Neutrophil (primary cell): ENCODE data around the gene MACROD1.
A peak's percentile ranks its signal among the peaks of the same experiment; 100 is the strongest.

Source experiments
- H3K27ac ChIP-seq: fragments of 200-600 bp; sonication (generic); 2 replicates; pipeline ENCODE4 v1.5.1; 2016; ENCODE audit warnings: mild to moderate bottlenecking, moderate library complexity
- H3K27me3 ChIP-seq: fragments of 200-600 bp; sonication (generic); 2 replicates; pipeline ENCODE4 v1.6.0; 2016; ENCODE audit warnings: mild to moderate bottlenecking
- H3K36me3 ChIP-seq: fragments of 200-600 bp; sonication (generic); 2 replicates; pipeline ENCODE4 v1.5.1; 2017
- H3K4me1 ChIP-seq, 2 experiments: fragments of 200-600 bp in 1 of 2; sonication (generic) in 1 of 2; 1 replicate in 1 of 2; 2 replicates in 1 of 2; pipeline versions ENCODE4 v1.5.1 to v1.6.1; 2013 to 2016; ENCODE audit warnings: low read depth in 1 of 2, low read length in 1 of 2, mild to moderate bottlenecking in 1 of 2, moderate library complexity in 1 of 2; ENCODE audit not compliant: control insufficient read depth in 1 of 2, insufficient read depth in 1 of 2
- H3K4me3 ChIP-seq, 2 experiments: fragments of 200-600 bp in 1 of 2; sonication (generic) in 1 of 2; 1 replicate in 1 of 2; 2 replicates in 1 of 2; pipeline ENCODE4 v1.5.1; 2013 to 2016; ENCODE audit warnings: low read depth in 1 of 2, low read length in 1 of 2, mild to moderate bottlenecking in 1 of 2, moderate library complexity in 1 of 2
- H3K9me3 ChIP-seq: fragments of 200-600 bp; sonication (generic); 2 replicates; pipeline ENCODE4 v1.5.1; 2016
- TF ChIP-seq, protein P1 (sequence below): fragments of 200-600 bp; sonication (generic); IDR thresholded peaks from 2 replicates; pipeline ENCODE4 v1.5.1; 2016; ENCODE audit warnings: antibody characterized with exemption

The MACROD1 gene

GRCh38 chr11:64027651-64028397 lies 138.1 kb downstream of the MACROD1 start:
- H3K27ac ChIP-seq, result peak overlapping the region; percentile 5

GRCh38 chr11:64026575-64027205 lies 139.2 kb downstream of the MACROD1 start:
- TF ChIP-seq, protein P1, sequence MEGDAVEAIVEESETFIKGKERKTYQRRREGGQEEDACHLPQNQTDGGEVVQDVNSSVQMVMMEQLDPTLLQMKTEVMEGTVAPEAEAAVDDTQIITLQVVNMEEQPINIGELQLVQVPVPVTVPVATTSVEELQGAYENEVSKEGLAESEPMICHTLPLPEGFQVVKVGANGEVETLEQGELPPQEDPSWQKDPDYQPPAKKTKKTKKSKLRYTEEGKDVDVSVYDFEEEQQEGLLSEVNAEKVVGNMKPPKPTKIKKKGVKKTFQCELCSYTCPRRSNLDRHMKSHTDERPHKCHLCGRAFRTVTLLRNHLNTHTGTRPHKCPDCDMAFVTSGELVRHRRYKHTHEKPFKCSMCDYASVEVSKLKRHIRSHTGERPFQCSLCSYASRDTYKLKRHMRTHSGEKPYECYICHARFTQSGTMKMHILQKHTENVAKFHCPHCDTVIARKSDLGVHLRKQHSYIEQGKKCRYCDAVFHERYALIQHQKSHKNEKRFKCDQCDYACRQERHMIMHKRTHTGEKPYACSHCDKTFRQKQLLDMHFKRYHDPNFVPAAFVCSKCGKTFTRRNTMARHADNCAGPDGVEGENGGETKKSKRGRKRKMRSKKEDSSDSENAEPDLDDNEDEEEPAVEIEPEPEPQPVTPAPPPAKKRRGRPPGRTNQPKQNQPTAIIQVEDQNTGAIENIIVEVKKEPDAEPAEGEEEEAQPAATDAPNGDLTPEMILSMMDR, result no peak
- peaks cover 2% of the 10 kb centered on the region for H3K27me3 ChIP-seq
- H3K9me3 ChIP-seq, result no peaks in the 10 kb centered on the region
- peaks cover 10 to 15% of the 10 kb centered on the region in 2 experiments for H3K4me1 ChIP-seq
- H3K4me3 ChIP-seq, result no peak overlapping the region
- H3K27ac ChIP-seq, result no peak overlapping the region
- H3K36me3 ChIP-seq, result no peaks in the 10 kb centered on the region

More at GRCh38 chr11:64027651-64028397, 138.1 kb downstream of the MACROD1 start:
- H3K9me3 ChIP-seq, result no peaks in the 10 kb centered on the region
- H3K27me3 ChIP-seq, result peaks cover 12% of the 10 kb centered on the region
- H3K36me3 ChIP-seq, result no peaks in the 10 kb centered on the region
- TF ChIP-seq, protein P1, result no peak
- no peak overlapping the region for H3K4me3 ChIP-seq
- peaks cover 10 to 15% of the 10 kb centered on the region in 2 experiments for H3K4me1 ChIP-seq

- peaks cover 10 to 15% of the 10 kb centered on the region in 2 experiments for H3K4me1 ChIP-seq
- TF ChIP-seq, protein P1, result no peak
These were observed 140.7 kb downstream of the MACROD1 start for GRCh38 chr11:64025205-64025604.

GRCh38 chr11:64023712-64024710 lies 141.9 kb downstream of the MACROD1 start:
- Histone ChIP-seq H3K4me3 (no peak overlapping the region), H3K36me3 (no peaks in the 10 kb centered on the region), H3K4me1 (peaks cover 10 to 15% of the 10 kb centered on the region in 2 experiments), H3K27me3 (peaks cover 2% of the 10 kb centered on the region), H3K9me3 (no peaks in the 10 kb centered on the region), H3K27ac (no peak overlapping the region)
- TF ChIP-seq, protein P1, result no peak

More at GRCh38 chr11:64025205-64025604, 140.7 kb downstream of the MACROD1 start:
- Histone ChIP-seq H3K4me3 (no peak overlapping the region), H3K27me3 (peaks cover 2% of the 10 kb centered on the region), H3K9me3 (no peaks in the 10 kb centered on the region), H3K27ac (no peak overlapping the region), H3K36me3 (no peaks in the 10 kb centered on the region)

DNA sequence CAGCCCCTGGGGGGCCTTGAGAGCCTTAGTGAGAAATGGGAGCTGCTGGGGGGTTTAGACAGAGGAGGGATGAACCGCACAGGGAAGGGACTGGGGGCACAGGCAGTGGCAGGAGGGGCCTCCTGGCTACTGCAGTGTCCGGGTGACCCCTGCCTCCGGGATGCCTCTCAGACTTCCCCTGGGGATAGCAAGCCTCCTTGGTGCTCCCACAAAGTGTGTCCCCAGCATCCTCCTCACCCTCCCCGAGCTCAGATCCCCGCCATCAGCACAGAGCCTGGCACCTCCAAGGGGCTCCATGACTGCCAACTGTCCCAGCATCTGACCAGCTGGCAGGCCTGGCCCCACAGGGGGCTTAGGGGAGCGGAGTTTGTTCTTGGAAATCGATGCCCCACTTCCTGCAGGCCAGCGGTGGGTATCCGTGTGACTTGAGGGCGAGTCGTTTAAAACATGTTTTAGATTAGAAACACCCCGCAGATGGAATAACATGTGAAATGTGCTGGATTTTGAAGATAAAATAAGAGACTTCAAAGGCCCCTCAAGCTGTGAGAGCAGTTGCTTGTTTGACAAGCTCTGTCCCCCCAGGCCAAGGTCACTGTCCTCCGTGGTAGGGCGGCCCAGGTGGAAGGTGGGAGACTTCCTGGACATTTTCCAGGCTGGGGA lies 143.7 kb downstream of the MACROD1 start:
- no peaks in the 10 kb centered on the region for H3K9me3 ChIP-seq
- no peak overlapping the region for H3K27ac ChIP-seq
- H3K4me3 ChIP-seq, result no peak overlapping the region
- TF ChIP-seq, protein P1, result no peak
- no peaks in the 10 kb centered on the region for H3K36me3 ChIP-seq
- H3K4me1 ChIP-seq, result no peaks in the 10 kb centered on the region
- H3K27me3 ChIP-seq, result no peaks in the 10 kb centered on the region
